Breast epithelium (tissue), 4 donors: Measurements from ENCODE around the gene GNAZ. TPM values are rescaled to one million over a fixed set of nuclear protein-coding genes. Genes with fewer than 3 reads are reported as not detected.

Experiments used
- DNase-seq, 2 donors: peaks; one replicate each; pipeline ENCODE4 v3.0.0-alpha.2; 2019; ENCODE audit warnings: low spot score in 2 of 2
- H3K27ac ChIP-seq, 2 donors: fragments of 200-600 bp; sonication (generic) in 1 of 2; one replicate each; pipeline ENCODE4 v1.5.1; 2016 to 2019; ENCODE audit warnings: mild to moderate bottlenecking in 1 of 2
- H3K27me3 ChIP-seq, 2 donors: fragments of 200-600 bp; sonication (generic) in 1 of 2; one replicate each; pipeline versions ENCODE4 v1.5.1 to v1.6.0; 2017 to 2019; ENCODE audit warnings: control low read depth in 1 of 2, mild to moderate bottlenecking in 1 of 2
- H3K36me3 ChIP-seq: fragments of 200-600 bp; one replicate; pipeline ENCODE4 v1.5.1; 2019
- H3K4me1 ChIP-seq, 2 donors: fragments of 200-600 bp; sonication (generic); one replicate each; pipeline ENCODE4 v1.5.1; 2016 to 2019; ENCODE audit warnings: control low read depth in 1 of 2
- H3K4me3 ChIP-seq, 3 donors: fragments of 200-600 bp; sonication (generic); 1 replicate in 2 of 3; 2 replicates in 1 of 3; pipeline ENCODE4 v1.5.1; 2016 to 2019; ENCODE audit warnings: mild to moderate bottlenecking in 3 of 3, moderate library complexity in 2 of 3
- H3K9me3 ChIP-seq, 2 donors: fragments of 200-600 bp; sonication (generic) in 1 of 2; one replicate each; pipeline ENCODE4 v1.5.1; 2016 to 2019; ENCODE audit warnings: control low read depth in 1 of 2
- POLR2A ChIP-seq: fragments of 450-650 bp; IDR thresholded peaks from one replicate; pipeline ENCODE4 v1.6.1; 2016; ENCODE audit warnings: antibody characterized with exemption, mild to moderate bottlenecking, moderate library complexity
- POLR2AphosphoS5 ChIP-seq, 3 donors: sonication (generic); formaldehyde crosslinking; IDR thresholded peaks; one replicate each; pipeline ENCODE4 v1.6.1; 2017; ENCODE audit warnings: antibody characterized with exemption in 3 of 3
- intact Hi-C: fragments of 100-400 bp; cut with DNase I; formaldehyde crosslinking; loops from one replicate; pipeline ENCODE4 v1.15.1; 2023; ENCODE audit warnings: low total_unique reads
- total RNA-seq, 3 donors: library from RNA; depleted of rRNA; stranded (reverse); fragments of >200 nt; gene quantifications; one replicate each; pipeline ENCODE4 v1.1.0, GENCODE V29; 2016
- TF ChIP-seq, protein P1 (sequence below), 3 donors: fragments of 450-650 bp; IDR thresholded peaks; one replicate each; pipeline ENCODE4 v1.5.1; 2016 to 2017; ENCODE audit warnings: antibody characterized with exemption in 3 of 3, mild to moderate bottlenecking in 3 of 3, moderate library complexity in 3 of 3

Gene GNAZ
- total RNA-seq, 3 donors from 2014 or later, result 5.0 to 15.7 (median 5.3) TPM

DNA sequence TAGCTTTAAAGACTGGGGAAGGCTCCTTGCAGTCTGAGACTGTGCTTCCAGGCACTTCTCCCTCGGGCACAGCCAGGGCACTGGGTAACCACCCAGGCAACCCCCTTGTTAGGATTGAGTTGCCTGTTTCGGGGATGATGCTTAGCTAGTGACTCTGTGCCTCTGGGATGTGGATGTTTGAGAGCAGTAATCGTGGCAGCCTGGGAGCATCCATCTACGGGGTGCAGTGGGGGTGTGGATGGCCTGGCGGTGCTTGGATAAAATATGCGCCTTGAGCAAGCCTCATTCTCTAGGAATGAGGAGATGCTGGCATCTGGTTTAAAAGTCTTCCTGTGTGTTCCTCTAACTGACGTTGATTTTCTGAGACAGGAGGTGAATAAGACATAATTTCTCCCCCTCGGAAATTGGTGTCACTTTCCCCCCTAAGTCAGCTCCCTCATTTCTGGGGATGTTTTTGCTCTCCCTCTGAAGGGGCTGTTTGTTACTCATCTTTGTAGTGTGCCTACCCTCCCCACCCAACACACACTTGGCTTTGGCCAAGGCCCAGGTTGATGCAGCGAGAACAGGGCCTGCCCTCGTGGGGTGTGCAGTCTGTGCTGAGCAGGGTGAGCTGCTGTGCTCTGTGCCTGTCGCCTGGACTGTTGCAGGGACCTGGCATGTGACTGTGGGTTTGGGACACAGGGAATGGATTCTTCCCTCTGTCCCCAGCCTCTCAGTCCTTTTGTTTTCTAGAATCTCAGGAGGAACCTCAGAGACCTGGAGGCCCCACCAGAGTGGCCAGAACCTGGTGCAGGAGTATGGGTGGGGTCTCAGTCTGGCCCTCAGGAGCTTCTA lies 2.0 kb downstream of the GNAZ start:
- intact Hi-C loops, result no loop called here
- DNase-seq, result no peak
- no peak overlapping the region for H3K4me3 ChIP-seq
- H3K27me3 ChIP-seq, result no peaks in the 10 kb centered on the region
- H3K27ac ChIP-seq, result no peak overlapping the region
- H3K9me3 ChIP-seq, result no peaks in the 10 kb centered on the region
- no peaks in the 10 kb centered on the region for H3K36me3 ChIP-seq
- no peak for TF ChIP-seq POLR2AphosphoS5 (IDR thresholded peaks at IDR 0.05)
- no peak for TF ChIP-seq POLR2A
- TF ChIP-seq, protein P1, sequence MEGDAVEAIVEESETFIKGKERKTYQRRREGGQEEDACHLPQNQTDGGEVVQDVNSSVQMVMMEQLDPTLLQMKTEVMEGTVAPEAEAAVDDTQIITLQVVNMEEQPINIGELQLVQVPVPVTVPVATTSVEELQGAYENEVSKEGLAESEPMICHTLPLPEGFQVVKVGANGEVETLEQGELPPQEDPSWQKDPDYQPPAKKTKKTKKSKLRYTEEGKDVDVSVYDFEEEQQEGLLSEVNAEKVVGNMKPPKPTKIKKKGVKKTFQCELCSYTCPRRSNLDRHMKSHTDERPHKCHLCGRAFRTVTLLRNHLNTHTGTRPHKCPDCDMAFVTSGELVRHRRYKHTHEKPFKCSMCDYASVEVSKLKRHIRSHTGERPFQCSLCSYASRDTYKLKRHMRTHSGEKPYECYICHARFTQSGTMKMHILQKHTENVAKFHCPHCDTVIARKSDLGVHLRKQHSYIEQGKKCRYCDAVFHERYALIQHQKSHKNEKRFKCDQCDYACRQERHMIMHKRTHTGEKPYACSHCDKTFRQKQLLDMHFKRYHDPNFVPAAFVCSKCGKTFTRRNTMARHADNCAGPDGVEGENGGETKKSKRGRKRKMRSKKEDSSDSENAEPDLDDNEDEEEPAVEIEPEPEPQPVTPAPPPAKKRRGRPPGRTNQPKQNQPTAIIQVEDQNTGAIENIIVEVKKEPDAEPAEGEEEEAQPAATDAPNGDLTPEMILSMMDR (IDR thresholded peaks at IDR 0.05), result no peak
- H3K4me1 ChIP-seq, result peaks cover 0 to 7% of the 10 kb centered on the region in 2 donors

- DNase-seq, result no peak
- Histone ChIP-seq H3K9me3 (no peaks in the 10 kb centered on the region), H3K4me3 (no peak overlapping the region), H3K27ac (no peak overlapping the region), H3K36me3 (no peaks in the 10 kb centered on the region), H3K27me3 (no peaks in the 10 kb centered on the region), H3K4me1 (peaks cover 0 to 7% of the 10 kb centered on the region in 2 donors)
- TF ChIP-seq, protein P1 (IDR thresholded peaks at IDR 0.05), result no peak
- TF ChIP-seq POLR2AphosphoS5 (IDR thresholded peaks at IDR 0.05) (no peak), POLR2A (no peak)
- intact Hi-C loops, result no loop called here
These were observed 2.7 kb downstream of the GNAZ start for GRCh38 chr22:23072911-23073491.

- TF ChIP-seq POLR2A (no peak), POLR2AphosphoS5 (IDR thresholded peaks at IDR 0.05) (no peak)
- TF ChIP-seq, protein P1 (IDR thresholded peaks at IDR 0.05), result no peak
- DNase-seq, result no peak
- intact Hi-C loops, result no loop called here
These were observed 3.4 kb downstream of the GNAZ start for GRCh38 chr22:23073526-23074229.

DNA sequence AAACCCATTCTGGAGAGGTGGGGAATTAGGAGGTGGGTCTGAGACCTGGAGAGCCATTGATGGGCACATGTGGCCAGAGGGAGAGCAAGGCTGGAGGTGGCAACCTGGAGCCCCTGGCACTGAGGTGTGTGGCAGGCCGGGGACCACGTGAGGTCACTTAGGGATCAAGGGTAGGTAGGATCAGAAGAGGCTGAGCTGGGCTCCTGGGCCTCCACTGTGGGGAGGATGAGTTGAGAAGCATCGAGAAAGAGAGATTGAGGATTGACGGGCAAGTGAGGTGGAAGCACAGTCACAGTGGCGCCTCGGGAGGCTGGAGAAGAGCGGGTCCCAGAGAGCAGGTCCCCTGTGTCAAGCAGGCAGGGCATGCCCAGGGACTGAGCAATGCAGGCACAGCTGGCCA lies 4.1 kb downstream of the GNAZ start:
- Histone ChIP-seq H3K4me1 (peaks cover 0 to 7% of the 10 kb centered on the region in 2 donors), H3K27me3 (no peaks in the 10 kb centered on the region), H3K36me3 (no peaks in the 10 kb centered on the region), H3K9me3 (no peaks in the 10 kb centered on the region), H3K4me3 (no peak overlapping the region), H3K27ac (no peak overlapping the region)
- TF ChIP-seq, protein P1 (IDR thresholded peaks at IDR 0.05), result no peak
- TF ChIP-seq POLR2A (no peak), POLR2AphosphoS5 (IDR thresholded peaks at IDR 0.05) (no peak)
- intact Hi-C loops, result no loop called here
- no peak for DNase-seq

More at GRCh38 chr22:23073526-23074229, 3.4 kb downstream of the GNAZ start:
- Histone ChIP-seq H3K9me3 (no peaks in the 10 kb centered on the region), H3K27ac (no peak overlapping the region), H3K4me1 (peaks cover 0 to 7% of the 10 kb centered on the region in 2 donors), H3K27me3 (no peaks in the 10 kb centered on the region), H3K36me3 (no peaks in the 10 kb centered on the region), H3K4me3 (no peak overlapping the region)
